BJ (cell line): ENCODE measurements around the gene CPAMD8. TPM values are rescaled to one million over a fixed set of nuclear protein-coding genes. Genes with fewer than 3 reads are reported as not detected.
"Not testable (repeated sequence)": the region's sequence is repeated elsewhere in the genome, so short reads cannot be mapped to it uniquely, and the experiment has no call there.

Experiments used
- CTCF ChIA-PET: fragments of 350-600 bp; formaldehyde crosslinking; extraction: SDS; loops from one replicate; lab custom pipeline; 2021; ENCODE audit warnings: antibody characterized with exemption, inconsistent platforms; lab: Yijun Ruan, JAX
- POLR2A ChIA-PET: fragments of 300-600 bp; sonication (Branson Sonifier 250); formaldehyde crosslinking; extraction: SDS; loops from one replicate; lab custom pipeline; 2021; ENCODE audit warnings: antibody characterized with exemption; lab: Charles Lee
- DNase-seq: peaks from one replicate; pipeline ENCODE4 v3.0.0-alpha.2; 2011; ENCODE audit warnings: low read depth
- H3K27me3 ChIP-seq: 2 replicates; pipeline ENCODE4 v1.6.0; 2011; ENCODE audit warnings: low read length; ENCODE audit not compliant: control insufficient read depth, insufficient read depth
- H3K36me3 ChIP-seq: 2 replicates; pipeline ENCODE4 v1.5.1; 2011; ENCODE audit warnings: low read length; ENCODE audit not compliant: control insufficient read depth, insufficient read depth
- H3K4me3 ChIP-seq: 2 replicates; pipeline ENCODE4 v1.5.1; 2011; ENCODE audit warnings: low read depth, mild to moderate bottlenecking, control low read depth, low read length
- polyA plus RNA-seq: library from polyadenylated mRNA; depleted of rRNA; stranded (reverse); fragments of >200 nt; gene quantifications from 2 replicates; pipeline ENCODE4 v1.2.3, GENCODE V29; 2011
- TF ChIP-seq, protein P1 (sequence below): IDR thresholded peaks from 2 replicates; pipeline ENCODE4 v1.5.1; 2011; ENCODE audit warnings: low read depth, mild to moderate bottlenecking, control low read depth, inconsistent platforms, low read length, moderate library complexity; ENCODE audit not compliant: insufficient read depth

The CPAMD8 gene
- polyA plus RNA-seq, 1 experiment = 1.1 TPM

DNA sequence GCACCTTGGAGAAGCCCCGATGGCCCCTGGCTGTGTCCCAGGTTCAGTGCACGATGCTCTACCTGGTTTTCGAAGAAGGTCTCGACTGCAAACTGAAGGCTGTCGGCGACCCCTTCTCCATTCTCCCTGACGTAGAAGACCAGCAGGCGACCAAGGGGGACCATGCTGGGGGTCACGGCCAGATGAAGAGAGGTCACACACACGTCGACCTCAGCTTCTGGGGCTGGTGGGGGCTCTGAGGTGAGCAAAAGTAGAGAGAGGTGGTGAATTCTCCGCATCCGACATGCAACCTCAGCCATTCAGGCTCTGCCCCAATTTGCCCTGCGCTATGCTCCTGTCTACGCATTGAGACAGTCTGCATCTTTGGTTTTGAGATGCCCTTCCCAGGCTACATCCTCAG lies 49.3 kb downstream of the CPAMD8 start:
- ChIA-PET CTCF (no interaction called here), POLR2A (no interaction called here)
- Histone ChIP-seq H3K4me3 (no peak overlapping the region), H3K27me3 (no peaks in the 10 kb centered on the region), H3K36me3 (no peaks in the 10 kb centered on the region)
- TF ChIP-seq, protein P1, sequence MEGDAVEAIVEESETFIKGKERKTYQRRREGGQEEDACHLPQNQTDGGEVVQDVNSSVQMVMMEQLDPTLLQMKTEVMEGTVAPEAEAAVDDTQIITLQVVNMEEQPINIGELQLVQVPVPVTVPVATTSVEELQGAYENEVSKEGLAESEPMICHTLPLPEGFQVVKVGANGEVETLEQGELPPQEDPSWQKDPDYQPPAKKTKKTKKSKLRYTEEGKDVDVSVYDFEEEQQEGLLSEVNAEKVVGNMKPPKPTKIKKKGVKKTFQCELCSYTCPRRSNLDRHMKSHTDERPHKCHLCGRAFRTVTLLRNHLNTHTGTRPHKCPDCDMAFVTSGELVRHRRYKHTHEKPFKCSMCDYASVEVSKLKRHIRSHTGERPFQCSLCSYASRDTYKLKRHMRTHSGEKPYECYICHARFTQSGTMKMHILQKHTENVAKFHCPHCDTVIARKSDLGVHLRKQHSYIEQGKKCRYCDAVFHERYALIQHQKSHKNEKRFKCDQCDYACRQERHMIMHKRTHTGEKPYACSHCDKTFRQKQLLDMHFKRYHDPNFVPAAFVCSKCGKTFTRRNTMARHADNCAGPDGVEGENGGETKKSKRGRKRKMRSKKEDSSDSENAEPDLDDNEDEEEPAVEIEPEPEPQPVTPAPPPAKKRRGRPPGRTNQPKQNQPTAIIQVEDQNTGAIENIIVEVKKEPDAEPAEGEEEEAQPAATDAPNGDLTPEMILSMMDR = no peak
- DNase-seq = no peak

DNA sequence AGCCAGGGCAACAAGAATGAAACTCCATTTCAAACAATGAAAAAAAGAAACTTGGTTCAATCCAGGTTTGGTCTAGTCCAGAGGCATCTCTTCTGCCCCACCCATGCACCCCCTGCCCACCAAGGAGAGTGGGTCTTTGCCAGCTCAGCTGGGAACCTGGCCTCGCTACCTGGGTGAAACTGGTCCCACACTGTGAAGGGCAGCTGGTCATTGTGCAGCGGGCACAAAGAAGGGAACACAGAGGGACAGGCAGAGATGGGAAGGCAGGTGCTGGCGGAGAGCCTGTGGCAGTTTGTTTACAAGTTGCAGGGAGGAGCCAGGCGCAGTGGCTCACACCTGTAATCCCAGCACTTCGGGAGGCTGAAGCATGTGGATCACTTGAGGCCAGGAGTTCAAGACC lies 50.2 kb downstream of the CPAMD8 start:
- TF ChIP-seq, protein P1 = no peak
- Histone ChIP-seq H3K27me3 (no peaks in the 10 kb centered on the region), H3K36me3 (no peaks in the 10 kb centered on the region), H3K4me3 (no peak overlapping the region)
- CTCF ChIA-PET = no interaction called here
- no peak for DNase-seq
- POLR2A ChIA-PET = no interaction called here

DNA sequence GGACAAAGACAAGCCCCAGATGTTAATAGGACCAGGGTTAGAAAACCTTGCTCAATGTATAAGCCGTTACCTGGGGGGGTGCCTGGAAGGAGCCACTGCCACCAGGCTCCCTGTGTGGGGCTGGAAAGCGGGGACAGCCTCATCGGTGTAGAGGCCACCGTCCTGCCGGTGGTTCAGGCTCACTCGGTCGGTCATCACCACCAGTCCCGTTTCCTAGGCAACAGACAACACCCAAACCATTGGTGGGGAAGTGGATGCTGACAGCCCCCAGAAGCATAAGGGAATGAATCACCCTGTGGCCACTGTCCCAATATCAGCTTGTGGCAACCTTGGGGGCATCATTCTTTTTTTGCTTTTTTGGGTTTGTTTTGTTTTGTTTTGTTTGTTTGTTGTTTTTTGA lies 55.8 kb downstream of the CPAMD8 start:
- TF ChIP-seq, protein P1 = no peak
- POLR2A ChIA-PET = no interaction called here
- H3K36me3 ChIP-seq = no peaks in the 10 kb centered on the region
- CTCF ChIA-PET = no interaction called here
- no peak for DNase-seq
- H3K4me3 ChIP-seq = no peak overlapping the region
- no peaks in the 10 kb centered on the region for H3K27me3 ChIP-seq

DNA sequence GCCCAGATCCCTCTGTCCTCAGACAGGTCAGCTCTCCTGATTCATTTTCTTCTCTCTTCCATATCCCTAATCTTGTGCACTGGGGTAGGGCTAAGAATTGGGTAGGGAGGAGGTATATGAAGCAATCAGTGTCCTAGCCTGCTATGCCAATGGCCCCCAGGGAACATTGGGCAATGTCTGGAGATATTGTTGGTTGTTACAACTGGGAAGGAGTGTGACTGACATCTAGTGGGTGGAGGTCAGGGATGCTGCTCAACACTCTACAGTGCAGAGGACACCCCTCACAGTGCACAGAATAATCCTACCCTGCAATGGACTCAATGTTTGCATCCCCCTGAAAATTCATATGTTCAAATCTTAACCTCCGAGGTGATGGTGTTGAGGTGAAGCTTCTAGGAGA lies 57.5 kb downstream of the CPAMD8 start:
- H3K36me3 ChIP-seq = no peaks in the 10 kb centered on the region
- ChIA-PET CTCF (no interaction called here), POLR2A (no interaction called here)
- TF ChIP-seq, protein P1 = no peak
- no peak for DNase-seq
- H3K4me3 ChIP-seq = no peak overlapping the region
- no peaks in the 10 kb centered on the region for H3K27me3 ChIP-seq

DNA sequence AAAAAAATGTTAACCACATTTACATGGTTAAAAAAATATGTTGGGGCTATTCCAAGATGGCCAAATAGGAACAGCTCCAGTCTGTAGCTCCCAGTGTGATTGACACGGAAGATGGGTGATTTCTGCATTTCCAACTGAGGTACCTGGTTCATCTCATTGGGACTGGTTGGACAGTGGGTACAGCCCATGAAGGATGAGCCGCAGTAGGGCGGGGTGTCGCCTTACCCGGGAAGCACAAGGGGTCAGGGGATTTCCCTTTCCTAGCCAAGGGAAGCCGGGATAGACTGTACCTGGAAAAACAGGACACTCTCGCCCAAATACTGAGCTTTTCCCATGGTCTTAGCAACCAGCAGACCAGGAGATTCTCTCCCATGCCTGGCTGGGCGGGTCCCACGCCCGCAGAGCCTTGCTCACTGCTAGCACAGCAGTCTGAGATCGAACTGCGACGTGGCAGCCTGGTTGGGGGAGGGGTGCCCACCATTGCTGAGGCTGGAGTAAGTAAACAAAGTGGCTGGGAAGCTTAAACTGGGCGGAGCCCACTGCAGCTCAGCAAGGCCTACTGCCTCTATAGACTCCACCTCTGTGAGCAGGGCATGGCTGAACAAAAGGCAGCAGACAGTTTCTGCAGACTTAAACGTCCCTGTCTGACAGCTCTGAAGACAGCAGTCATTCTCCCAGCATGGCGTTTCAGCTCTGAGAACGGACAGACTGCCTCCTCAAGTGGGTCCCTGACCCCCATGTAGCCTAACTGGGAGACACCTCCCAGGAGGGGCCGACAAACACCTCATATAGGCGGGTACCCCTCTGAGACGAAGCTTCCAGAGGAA lies 65.4 kb downstream of the CPAMD8 start:
- POLR2A ChIA-PET, H3K36me3 ChIP-seq, DNase-seq, H3K27me3 ChIP-seq, H3K4me3 ChIP-seq: not testable (repeated sequence)
- CTCF ChIA-PET = interaction anchor here (1.6 to 1.8 kb wide), 2 partner anchors 28 to 41 kb away, joined by 3 read pairs; no protein-coding TSS in a partner anchor

DNA sequence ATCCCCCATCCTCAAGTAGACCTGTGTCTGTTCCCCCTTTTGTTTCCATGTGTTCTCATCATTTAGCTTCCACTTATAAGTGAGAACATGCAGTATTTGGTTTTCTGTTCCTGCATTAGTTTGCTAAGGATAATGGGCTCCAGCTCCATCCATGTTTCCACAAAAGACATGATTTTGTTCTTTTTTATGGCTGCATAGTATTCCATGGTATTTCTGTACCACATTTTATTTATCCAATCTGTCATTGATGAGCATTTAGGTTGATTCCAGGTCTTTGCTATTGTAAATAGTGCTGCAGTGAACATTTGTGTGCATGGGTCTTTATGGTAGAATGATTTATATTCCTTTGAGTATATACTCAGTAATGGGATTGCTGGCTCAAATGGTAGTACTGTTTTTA lies 68.3 kb downstream of the CPAMD8 start:
- H3K27me3 ChIP-seq, POLR2A ChIA-PET, H3K36me3 ChIP-seq, CTCF ChIA-PET, H3K4me3 ChIP-seq, DNase-seq: not testable (repeated sequence)
